ENCODE results near the gene LPAR1.

DNA sequence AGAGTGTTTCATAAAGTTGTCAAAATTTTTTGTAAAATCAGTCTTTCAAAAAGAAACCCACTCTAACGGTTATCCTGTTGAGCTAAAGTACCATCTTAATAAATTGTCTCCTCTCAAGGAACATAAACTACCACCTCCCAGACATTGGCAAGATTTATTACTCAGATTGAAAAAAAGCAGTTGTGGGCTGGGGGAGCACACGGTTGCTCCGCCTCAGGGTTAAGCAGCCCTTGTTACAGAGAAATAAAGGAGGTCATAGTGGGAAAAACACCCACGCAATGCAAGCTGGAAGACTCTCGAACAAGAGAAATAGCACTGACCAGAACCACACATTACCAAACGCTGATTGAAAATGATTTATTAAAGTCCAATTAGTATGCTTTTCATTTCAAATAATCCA, 165.3 kb downstream of the LPAR1 start:
- TF ChIP-seq CTCF (IDR thresholded peaks at IDR 0.05) (no peak), POLR2AphosphoS5 (IDR thresholded peaks at IDR 0.05; ENCODE audit: low read depth, low read length) (no peak), TCF7L2 (IDR thresholded peaks at IDR 0.05; ENCODE audit: low read depth, low read length) (no peak)
- TF ChIP-seq, protein P1, sequence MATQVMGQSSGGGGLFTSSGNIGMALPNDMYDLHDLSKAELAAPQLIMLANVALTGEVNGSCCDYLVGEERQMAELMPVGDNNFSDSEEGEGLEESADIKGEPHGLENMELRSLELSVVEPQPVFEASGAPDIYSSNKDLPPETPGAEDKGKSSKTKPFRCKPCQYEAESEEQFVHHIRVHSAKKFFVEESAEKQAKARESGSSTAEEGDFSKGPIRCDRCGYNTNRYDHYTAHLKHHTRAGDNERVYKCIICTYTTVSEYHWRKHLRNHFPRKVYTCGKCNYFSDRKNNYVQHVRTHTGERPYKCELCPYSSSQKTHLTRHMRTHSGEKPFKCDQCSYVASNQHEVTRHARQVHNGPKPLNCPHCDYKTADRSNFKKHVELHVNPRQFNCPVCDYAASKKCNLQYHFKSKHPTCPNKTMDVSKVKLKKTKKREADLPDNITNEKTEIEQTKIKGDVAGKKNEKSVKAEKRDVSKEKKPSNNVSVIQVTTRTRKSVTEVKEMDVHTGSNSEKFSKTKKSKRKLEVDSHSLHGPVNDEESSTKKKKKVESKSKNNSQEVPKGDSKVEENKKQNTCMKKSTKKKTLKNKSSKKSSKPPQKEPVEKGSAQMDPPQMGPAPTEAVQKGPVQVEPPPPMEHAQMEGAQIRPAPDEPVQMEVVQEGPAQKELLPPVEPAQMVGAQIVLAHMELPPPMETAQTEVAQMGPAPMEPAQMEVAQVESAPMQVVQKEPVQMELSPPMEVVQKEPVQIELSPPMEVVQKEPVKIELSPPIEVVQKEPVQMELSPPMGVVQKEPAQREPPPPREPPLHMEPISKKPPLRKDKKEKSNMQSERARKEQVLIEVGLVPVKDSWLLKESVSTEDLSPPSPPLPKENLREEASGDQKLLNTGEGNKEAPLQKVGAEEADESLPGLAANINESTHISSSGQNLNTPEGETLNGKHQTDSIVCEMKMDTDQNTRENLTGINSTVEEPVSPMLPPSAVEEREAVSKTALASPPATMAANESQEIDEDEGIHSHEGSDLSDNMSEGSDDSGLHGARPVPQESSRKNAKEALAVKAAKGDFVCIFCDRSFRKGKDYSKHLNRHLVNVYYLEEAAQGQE (IDR thresholded peaks at IDR 0.05; ENCODE audit: insufficient read depth in 1 of 2, low read depth in 2 of 2, low read length in 1 of 2): no peak

Measured in Panc1 (cell line).